Breast epithelium (tissue), 4 donors: Measurements from ENCODE around the gene ASTN2. TPM values are rescaled to one million over a fixed set of nuclear protein-coding genes. Genes with fewer than 3 reads are reported as not detected.

Source experiments
- DNase-seq, 2 donors: peaks; one replicate each; pipeline ENCODE4 v3.0.0-alpha.2; 2019; ENCODE audit warnings: low spot score in 2 of 2
- H3K27ac ChIP-seq, 2 donors: fragments of 200-600 bp; sonication (generic) in 1 of 2; one replicate each; pipeline ENCODE4 v1.5.1; 2016 to 2019; ENCODE audit warnings: mild to moderate bottlenecking in 1 of 2
- H3K27me3 ChIP-seq, 2 donors: fragments of 200-600 bp; sonication (generic) in 1 of 2; one replicate each; pipeline versions ENCODE4 v1.5.1 to v1.6.0; 2017 to 2019; ENCODE audit warnings: control low read depth in 1 of 2, mild to moderate bottlenecking in 1 of 2
- H3K36me3 ChIP-seq: fragments of 200-600 bp; one replicate; pipeline ENCODE4 v1.5.1; 2019
- H3K4me1 ChIP-seq, 2 donors: fragments of 200-600 bp; sonication (generic); one replicate each; pipeline ENCODE4 v1.5.1; 2016 to 2019; ENCODE audit warnings: control low read depth in 1 of 2
- H3K4me3 ChIP-seq, 3 donors: fragments of 200-600 bp; sonication (generic); 1 replicate in 2 of 3; 2 replicates in 1 of 3; pipeline ENCODE4 v1.5.1; 2016 to 2019; ENCODE audit warnings: mild to moderate bottlenecking in 3 of 3, moderate library complexity in 2 of 3
- H3K9me3 ChIP-seq, 2 donors: fragments of 200-600 bp; sonication (generic) in 1 of 2; one replicate each; pipeline ENCODE4 v1.5.1; 2016 to 2019; ENCODE audit warnings: control low read depth in 1 of 2
- POLR2A ChIP-seq: fragments of 450-650 bp; IDR thresholded peaks from one replicate; pipeline ENCODE4 v1.6.1; 2016; ENCODE audit warnings: antibody characterized with exemption, mild to moderate bottlenecking, moderate library complexity
- POLR2AphosphoS5 ChIP-seq, 3 donors: sonication (generic); formaldehyde crosslinking; IDR thresholded peaks; one replicate each; pipeline ENCODE4 v1.6.1; 2017; ENCODE audit warnings: antibody characterized with exemption in 3 of 3
- intact Hi-C: fragments of 100-400 bp; cut with DNase I; formaldehyde crosslinking; loops from one replicate; pipeline ENCODE4 v1.15.1; 2023; ENCODE audit warnings: low total_unique reads
- total RNA-seq, 3 donors: library from RNA; depleted of rRNA; stranded (reverse); fragments of >200 nt; gene quantifications; one replicate each; pipeline ENCODE4 v1.1.0, GENCODE V29; 2016
- TF ChIP-seq, protein P1 (sequence below), 3 donors: fragments of 450-650 bp; IDR thresholded peaks; one replicate each; pipeline ENCODE4 v1.5.1; 2016 to 2017; ENCODE audit warnings: antibody characterized with exemption in 3 of 3, mild to moderate bottlenecking in 3 of 3, moderate library complexity in 3 of 3

Gene ASTN2
- total RNA-seq, 3 donors from 2014 or later = 9.1 to 13.8 (median 9.8) TPM

DNA sequence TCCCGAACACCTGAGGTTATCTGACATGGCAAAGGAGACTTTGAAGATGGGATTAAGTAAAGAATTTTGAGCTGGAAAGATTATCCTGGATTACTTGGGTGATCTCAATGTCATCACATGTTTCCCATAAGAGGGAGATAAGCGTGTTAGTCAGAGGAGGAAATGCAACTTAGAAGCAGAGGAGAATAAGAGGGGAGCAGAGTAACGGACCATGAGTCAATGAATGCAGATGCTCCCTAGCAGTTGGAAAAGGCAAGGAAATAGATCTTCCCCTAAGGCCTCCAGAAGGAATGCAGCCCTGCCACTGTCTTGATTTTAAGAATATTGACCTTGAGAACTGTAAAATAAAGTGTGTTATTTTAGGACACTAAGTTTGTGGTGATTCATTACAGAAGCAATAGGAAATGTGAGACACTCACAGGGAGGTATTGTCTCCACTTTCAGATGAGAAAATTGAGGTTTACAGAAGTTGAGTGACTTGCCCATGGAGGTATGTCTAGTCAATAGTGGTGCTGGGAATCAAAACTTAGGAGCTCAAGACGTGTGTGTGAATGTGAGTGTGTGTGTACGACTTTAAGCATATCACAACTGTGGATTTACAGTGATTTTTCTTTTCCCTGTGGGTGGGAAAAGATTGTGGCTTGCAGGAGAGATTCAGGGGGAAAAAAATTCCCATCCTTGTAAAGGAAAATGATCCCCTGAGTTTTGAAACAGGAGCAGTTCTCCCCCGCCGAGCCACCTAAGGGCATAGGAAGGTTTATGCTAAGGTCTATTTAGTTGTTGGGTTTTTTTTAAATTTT lies 602.4 kb downstream of the ASTN2 start:
- intact Hi-C loops = no loop called here
- no peak for TF ChIP-seq POLR2A
- TF ChIP-seq, protein P1, sequence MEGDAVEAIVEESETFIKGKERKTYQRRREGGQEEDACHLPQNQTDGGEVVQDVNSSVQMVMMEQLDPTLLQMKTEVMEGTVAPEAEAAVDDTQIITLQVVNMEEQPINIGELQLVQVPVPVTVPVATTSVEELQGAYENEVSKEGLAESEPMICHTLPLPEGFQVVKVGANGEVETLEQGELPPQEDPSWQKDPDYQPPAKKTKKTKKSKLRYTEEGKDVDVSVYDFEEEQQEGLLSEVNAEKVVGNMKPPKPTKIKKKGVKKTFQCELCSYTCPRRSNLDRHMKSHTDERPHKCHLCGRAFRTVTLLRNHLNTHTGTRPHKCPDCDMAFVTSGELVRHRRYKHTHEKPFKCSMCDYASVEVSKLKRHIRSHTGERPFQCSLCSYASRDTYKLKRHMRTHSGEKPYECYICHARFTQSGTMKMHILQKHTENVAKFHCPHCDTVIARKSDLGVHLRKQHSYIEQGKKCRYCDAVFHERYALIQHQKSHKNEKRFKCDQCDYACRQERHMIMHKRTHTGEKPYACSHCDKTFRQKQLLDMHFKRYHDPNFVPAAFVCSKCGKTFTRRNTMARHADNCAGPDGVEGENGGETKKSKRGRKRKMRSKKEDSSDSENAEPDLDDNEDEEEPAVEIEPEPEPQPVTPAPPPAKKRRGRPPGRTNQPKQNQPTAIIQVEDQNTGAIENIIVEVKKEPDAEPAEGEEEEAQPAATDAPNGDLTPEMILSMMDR (IDR thresholded peaks at IDR 0.05) = no peak
- TF ChIP-seq POLR2AphosphoS5 (IDR thresholded peaks at IDR 0.05) = no peak

DNA sequence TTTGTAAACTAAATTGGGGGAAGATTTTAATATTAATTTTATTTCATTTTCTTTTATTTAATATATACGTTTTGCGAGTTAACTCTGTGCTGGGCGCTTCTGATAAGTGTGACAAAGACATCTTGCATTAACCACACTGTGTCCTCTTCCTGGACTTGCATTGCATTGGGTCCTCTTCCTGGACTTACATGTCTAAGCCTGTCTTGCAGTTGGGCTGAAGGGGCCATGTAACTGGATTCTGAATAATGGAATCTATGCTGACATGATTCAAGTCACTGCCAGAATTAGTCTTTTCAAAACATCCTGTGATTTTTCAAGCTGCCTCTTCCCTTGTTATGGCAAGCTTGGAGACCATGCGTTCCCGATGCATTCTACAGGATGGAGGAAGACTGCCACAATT lies 605.2 kb downstream of the ASTN2 start:
- intact Hi-C loops = no loop called here
- H3K9me3 ChIP-seq = no peaks in the 10 kb centered on the region
- no peak for DNase-seq
- no peaks in the 10 kb centered on the region for H3K27me3 ChIP-seq
- no peaks in the 10 kb centered on the region for H3K36me3 ChIP-seq
- TF ChIP-seq, protein P1 (IDR thresholded peaks at IDR 0.05) = no peak
- TF ChIP-seq POLR2AphosphoS5 (IDR thresholded peaks at IDR 0.05) (no peak), POLR2A (no peak)
- H3K4me1 ChIP-seq = no peaks in the 10 kb centered on the region
- H3K27ac ChIP-seq = no peak overlapping the region
- H3K4me3 ChIP-seq = no peak overlapping the region

More for the DNA sequence above, 602.4 kb downstream of the ASTN2 start:
- H3K27ac ChIP-seq = no peak overlapping the region
- no peak for DNase-seq
- no peaks in the 10 kb centered on the region for H3K27me3 ChIP-seq
- no peak overlapping the region for H3K4me3 ChIP-seq
- no peaks in the 10 kb centered on the region for H3K36me3 ChIP-seq
- no peaks in the 10 kb centered on the region for H3K4me1 ChIP-seq
- no peaks in the 10 kb centered on the region for H3K9me3 ChIP-seq

DNA sequence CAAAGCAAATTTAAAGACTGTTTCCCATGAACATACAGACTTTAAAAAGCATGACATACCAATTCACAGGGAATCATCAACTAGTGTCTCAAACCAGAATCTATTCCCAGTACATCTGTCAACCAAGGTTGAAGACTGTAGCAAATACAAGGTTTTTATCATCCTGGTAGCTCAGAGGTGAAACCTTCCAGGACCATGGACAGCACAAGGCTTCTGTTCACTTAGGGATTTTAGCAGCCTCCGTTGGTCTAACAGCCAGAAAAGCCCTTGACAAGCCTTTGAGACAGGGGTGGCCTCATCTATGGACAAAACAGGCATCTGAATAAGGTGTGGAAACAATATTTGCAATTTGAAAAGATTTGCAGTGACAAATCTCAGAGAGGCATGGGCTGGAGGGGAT lies 608.8 kb downstream of the ASTN2 start:
- TF ChIP-seq POLR2AphosphoS5 (IDR thresholded peaks at IDR 0.05) = no peak
- no peak for TF ChIP-seq POLR2A
- TF ChIP-seq, protein P1 (IDR thresholded peaks at IDR 0.05) = no peak
- Histone ChIP-seq H3K9me3 (no peaks in the 10 kb centered on the region), H3K36me3 (no peaks in the 10 kb centered on the region), H3K4me3 (no peak overlapping the region), H3K27ac (no peak overlapping the region), H3K27me3 (no peaks in the 10 kb centered on the region), H3K4me1 (no peaks in the 10 kb centered on the region)
- DNase-seq = no peak
- intact Hi-C loops = no loop called here

DNA sequence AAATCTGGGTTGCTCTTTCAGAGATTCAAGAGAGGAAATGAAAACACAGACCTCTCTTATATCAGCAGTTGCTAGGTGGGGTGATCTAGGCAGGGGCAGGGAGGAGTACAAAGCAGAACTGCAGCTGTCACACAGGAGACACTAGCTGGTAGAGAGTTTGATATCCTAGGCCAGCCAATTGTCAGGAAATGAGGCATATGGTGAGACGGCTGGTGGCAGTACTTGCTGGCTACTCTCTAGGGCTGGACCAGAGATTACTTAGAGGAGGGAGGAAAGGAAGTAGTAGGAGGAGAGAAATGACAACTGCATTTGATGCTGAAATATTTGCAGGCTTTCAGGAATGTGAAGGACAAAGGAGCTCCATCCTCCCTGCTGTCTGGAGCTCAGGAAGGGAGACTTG lies 614.0 kb downstream of the ASTN2 start:
- DNase-seq = no peak
- H3K4me1 ChIP-seq = no peaks in the 10 kb centered on the region
- H3K27ac ChIP-seq = no peak overlapping the region
- no peaks in the 10 kb centered on the region for H3K27me3 ChIP-seq
- no peaks in the 10 kb centered on the region for H3K9me3 ChIP-seq
- no peak overlapping the region for H3K4me3 ChIP-seq
- TF ChIP-seq POLR2AphosphoS5 (IDR thresholded peaks at IDR 0.05) = no peak
- TF ChIP-seq POLR2A = no peak
- TF ChIP-seq, protein P1 (IDR thresholded peaks at IDR 0.05) = no peak
- intact Hi-C loops = no loop called here
- H3K36me3 ChIP-seq = no peaks in the 10 kb centered on the region

DNA sequence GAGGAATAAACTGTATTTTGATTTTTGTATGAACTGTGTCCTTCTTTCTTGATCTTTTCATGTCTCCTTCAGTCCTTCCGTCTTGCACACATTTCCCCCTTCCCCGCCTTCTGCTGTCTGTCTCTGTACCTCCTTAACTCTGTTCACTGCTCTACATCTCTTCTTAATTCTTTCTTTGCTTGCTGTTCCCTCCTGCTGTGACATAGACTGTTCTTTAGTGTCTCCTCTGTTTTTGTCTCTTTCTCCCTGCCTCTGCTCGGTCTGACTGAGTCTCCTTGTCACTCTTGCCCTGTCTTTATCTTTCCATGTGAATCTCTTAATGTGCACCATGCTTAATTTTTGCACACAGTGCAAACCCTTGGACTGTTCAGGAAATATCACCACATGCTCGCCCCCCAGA lies 614.8 kb downstream of the ASTN2 start:
- Histone ChIP-seq H3K4me1 (no peaks in the 10 kb centered on the region), H3K27ac (no peak overlapping the region), H3K9me3 (no peaks in the 10 kb centered on the region), H3K36me3 (no peaks in the 10 kb centered on the region), H3K4me3 (no peak overlapping the region), H3K27me3 (no peaks in the 10 kb centered on the region)
- intact Hi-C loops = no loop called here
- no peak for DNase-seq
- TF ChIP-seq POLR2A (no peak), POLR2AphosphoS5 (IDR thresholded peaks at IDR 0.05) (no peak)
- TF ChIP-seq, protein P1 (IDR thresholded peaks at IDR 0.05) = no peak
